Measurements from ENCODE around the gene RFTN2. TPM values are rescaled to one million over a fixed set of nuclear protein-coding genes. Genes with fewer than 3 reads are reported as not detected.

The RFTN2 gene
- total and polyA plus RNA-seq, 2 of the 13 experiments (the other 11 are each of a cell fraction or from before 2014, with no cell fraction given) = not detected

DNA sequence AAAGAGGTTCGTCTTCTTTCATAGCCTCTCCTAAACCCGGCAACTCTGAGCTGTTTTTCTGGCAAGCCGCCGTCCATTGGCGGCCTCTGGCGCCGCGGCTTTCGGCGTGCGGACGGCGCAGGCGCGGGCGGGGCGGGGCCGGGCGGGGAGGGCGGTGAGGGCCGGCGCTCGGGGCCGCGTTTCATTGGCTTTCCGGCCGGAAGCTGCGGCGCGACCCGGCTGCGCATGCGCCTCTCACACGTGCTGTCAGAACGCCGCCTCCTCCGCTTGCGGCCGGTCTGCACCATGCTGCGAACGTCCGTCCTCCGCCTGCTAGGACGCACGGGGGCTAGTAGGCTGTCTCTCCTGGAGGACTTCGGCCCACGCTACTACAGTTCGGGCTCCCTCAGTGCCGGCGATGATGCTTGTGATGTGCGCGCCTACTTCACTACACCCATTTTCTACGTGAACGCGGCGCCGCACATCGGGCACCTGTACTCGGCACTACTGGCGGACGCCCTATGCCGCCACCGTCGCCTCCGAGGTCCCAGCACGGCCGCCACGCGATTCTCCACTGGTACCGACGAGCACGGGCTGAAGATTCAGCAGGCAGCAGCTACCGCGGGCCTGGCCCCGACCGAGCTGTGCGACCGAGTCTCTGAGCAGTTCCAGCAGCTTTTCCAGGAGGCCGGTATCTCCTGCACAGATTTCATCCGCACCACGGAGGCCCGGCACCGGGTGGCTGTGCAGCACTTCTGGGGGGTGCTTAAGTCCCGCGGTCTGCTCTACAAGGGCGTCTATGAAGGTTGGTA is 29.9 kb upstream of the RFTN2 start, which contains the start of gene MARS2 (continued):
- no peak for TF ChIP-seq CEBPZ (IDR thresholded peaks at IDR 0.05; ENCODE audit: low read length)
- no peak for TF ChIP-seq KLF9 (CRISPR knock-in tag; IDR thresholded peaks at IDR 0.05; ENCODE audit: low read depth)
- TF ChIP-seq, protein P1, sequence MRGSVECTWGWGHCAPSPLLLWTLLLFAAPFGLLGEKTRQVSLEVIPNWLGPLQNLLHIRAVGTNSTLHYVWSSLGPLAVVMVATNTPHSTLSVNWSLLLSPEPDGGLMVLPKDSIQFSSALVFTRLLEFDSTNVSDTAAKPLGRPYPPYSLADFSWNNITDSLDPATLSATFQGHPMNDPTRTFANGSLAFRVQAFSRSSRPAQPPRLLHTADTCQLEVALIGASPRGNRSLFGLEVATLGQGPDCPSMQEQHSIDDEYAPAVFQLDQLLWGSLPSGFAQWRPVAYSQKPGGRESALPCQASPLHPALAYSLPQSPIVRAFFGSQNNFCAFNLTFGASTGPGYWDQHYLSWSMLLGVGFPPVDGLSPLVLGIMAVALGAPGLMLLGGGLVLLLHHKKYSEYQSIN (CRISPR knock-in tag; IDR thresholded peaks at IDR 0.05; ENCODE audit: borderline replicate concordance) = no peak
- TF ChIP-seq ZKSCAN8 (CRISPR knock-in tag; IDR thresholded peaks at IDR 0.05; ENCODE audit: borderline replicate concordance) = 0 out of 2 replicates have a peak, but pooled peaks have one; percentile 38
- TF ChIP-seq ZNF557 (CRISPR knock-in tag; IDR thresholded peaks at IDR 0.05) = no peak
- no peak for TF ChIP-seq ZNF546 (CRISPR knock-in tag; conservative IDR thresholded peaks at IDR 0.05)
- TF ChIP-seq MIXL1 (CRISPR knock-in tag; IDR thresholded peaks at IDR 0.05) = no peak
- no peak for TF ChIP-seq ZMAT5 (CRISPR knock-in tag; IDR thresholded peaks at IDR 0.05; ENCODE audit: borderline replicate concordance, low read depth)
- TF ChIP-seq ZBED4 (CRISPR knock-in tag; IDR thresholded peaks at IDR 0.05; ENCODE audit: borderline replicate concordance) = no peak
- peak; percentile 83 for TF ChIP-seq IRF2 (CRISPR knock-in tag; IDR thresholded peaks at IDR 0.05)
- TF ChIP-seq MTF2 (CRISPR knock-in tag; IDR thresholded peaks at IDR 0.05; ENCODE audit: borderline replicate concordance) = 0 out of 2 replicates have a peak, but pooled peaks have one; percentile 79
- no peak; the same call in 1 of the 2 replicates for TF ChIP-seq TEAD2 (CRISPR knock-in tag; IDR thresholded peaks at IDR 0.05)
- TF ChIP-seq ZNF737 (CRISPR knock-in tag; IDR thresholded peaks at IDR 0.05; ENCODE audit: borderline replicate concordance) = no peak; the same call in 1 of the 2 replicates
- no peak for TF ChIP-seq NR3C1 (CRISPR knock-in tag; IDR thresholded peaks at IDR 0.05)
- TF ChIP-seq, protein P2, sequence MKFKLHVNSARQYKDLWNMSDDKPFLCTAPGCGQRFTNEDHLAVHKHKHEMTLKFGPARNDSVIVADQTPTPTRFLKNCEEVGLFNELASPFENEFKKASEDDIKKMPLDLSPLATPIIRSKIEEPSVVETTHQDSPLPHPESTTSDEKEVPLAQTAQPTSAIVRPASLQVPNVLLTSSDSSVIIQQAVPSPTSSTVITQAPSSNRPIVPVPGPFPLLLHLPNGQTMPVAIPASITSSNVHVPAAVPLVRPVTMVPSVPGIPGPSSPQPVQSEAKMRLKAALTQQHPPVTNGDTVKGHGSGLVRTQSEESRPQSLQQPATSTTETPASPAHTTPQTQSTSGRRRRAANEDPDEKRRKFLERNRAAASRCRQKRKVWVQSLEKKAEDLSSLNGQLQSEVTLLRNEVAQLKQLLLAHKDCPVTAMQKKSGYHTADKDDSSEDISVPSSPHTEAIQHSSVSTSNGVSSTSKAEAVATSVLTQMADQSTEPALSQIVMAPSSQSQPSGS (CRISPR knock-in tag; IDR thresholded peaks at IDR 0.05) = peak; percentile 14; the same call in 1 of the 2 replicates
- TF ChIP-seq ISL2 (CRISPR knock-in tag; IDR thresholded peaks at IDR 0.05) = no peak; the same call in 1 of the 2 replicates
- TF ChIP-seq ZNF350 (CRISPR knock-in tag; IDR thresholded peaks at IDR 0.05; ENCODE audit: borderline replicate concordance, low read depth) = peak; percentile 88
- TF ChIP-seq RORA (CRISPR knock-in tag; IDR thresholded peaks at IDR 0.05) = no peak

Data from HepG2 (cell line).